Loucy (cell line): ENCODE data around the gene SMG6.

Experiments
- H2AFZ ChIP-seq: fragments of 200-600 bp; sonication (generic); 2 replicates; pipeline ENCODE4 v1.6.0; 2016; ENCODE audit warnings: antibody characterized with exemption, mild to moderate bottlenecking, low read length, moderate library complexity
- H3F3A ChIP-seq: fragments of 200-600 bp; 2 replicates; pipeline ENCODE4 v1.6.0; 2016; ENCODE audit warnings: antibody characterized with exemption, low read depth, mild to moderate bottlenecking
- H3K27me3 ChIP-seq: fragments of 200-600 bp; sonication (generic); 2 replicates; pipeline ENCODE4 v1.6.1; 2014; ENCODE audit warnings: low read length, mild to moderate bottlenecking; ENCODE audit not compliant: insufficient read depth, poor library complexity, severe bottlenecking
- H3K36me3 ChIP-seq: fragments of 200-600 bp; sonication (generic); 2 replicates; pipeline ENCODE4 v1.6.1; 2016; ENCODE audit warnings: low read length; ENCODE audit not compliant: insufficient read depth
- H3K4me1 ChIP-seq: fragments of 200-600 bp; sonication (generic); 2 replicates; pipeline ENCODE4 v1.5.1; 2014; ENCODE audit warnings: low read length, mild to moderate bottlenecking; ENCODE audit not compliant: insufficient read depth, poor library complexity, severe bottlenecking
- H3K4me2 ChIP-seq: fragments of 200-600 bp; sonication (generic); 2 replicates; pipeline ENCODE4 v1.6.0; 2014; ENCODE audit warnings: antibody characterized with exemption, low read length, low read depth, mild to moderate bottlenecking; ENCODE audit not compliant: poor library complexity, severe bottlenecking
- H3K4me3 ChIP-seq: fragments of 200-600 bp; sonication (generic); 2 replicates; pipeline ENCODE4 v1.5.1; 2014; ENCODE audit warnings: low read length, mild to moderate bottlenecking, mixed read lengths; ENCODE audit not compliant: poor library complexity, severe bottlenecking
- H3K79me2 ChIP-seq: fragments of 200-600 bp; sonication (generic); 2 replicates; pipeline ENCODE4 v1.6.1; 2014; ENCODE audit warnings: low read length; ENCODE audit not compliant: insufficient read depth
- H3K9ac ChIP-seq: fragments of 200-600 bp; sonication (generic); 2 replicates; pipeline ENCODE4 v1.6.0; 2014; ENCODE audit warnings: mild to moderate bottlenecking, low read depth, low read length, moderate library complexity; ENCODE audit not compliant: poor library complexity, severe bottlenecking
- H3K9me2 ChIP-seq: fragments of 200-600 bp; sonication (generic); replicated peaks from 2 replicates; pipeline ENCODE4 v1.6.1; 2016; ENCODE audit warnings: low read depth, low read length, mixed read lengths
- H3K9me3 ChIP-seq: fragments of 200-600 bp; sonication (generic); 2 replicates; pipeline ENCODE4 v1.6.1; 2014; ENCODE audit warnings: mild to moderate bottlenecking, antibody characterized with exemption, low read length, low read depth; ENCODE audit not compliant: insufficient read depth
- H4K20me1 ChIP-seq: fragments of 200-600 bp; sonication (generic); 2 replicates; pipeline ENCODE4 v1.6.0; 2014; ENCODE audit warnings: antibody characterized with exemption, low read length, mild to moderate bottlenecking; ENCODE audit not compliant: insufficient read depth, poor library complexity, severe bottlenecking
- EZH2phosphoT487 ChIP-seq: fragments of 200-600 bp; IDR thresholded peaks from 2 replicates; pipeline ENCODE4 v1.6.1; 2018; ENCODE audit warnings: antibody characterized with exemption, mild to moderate bottlenecking, moderate library complexity, borderline replicate concordance
- TF ChIP-seq, protein P1 (sequence below): fragments of 200-600 bp; sonication (generic); conservative IDR thresholded peaks from 2 replicates; pipeline ENCODE4 v1.5.1; 2014; ENCODE audit warnings: mild to moderate bottlenecking, antibody characterized with exemption, low read length

SMG6 gene

DNA sequence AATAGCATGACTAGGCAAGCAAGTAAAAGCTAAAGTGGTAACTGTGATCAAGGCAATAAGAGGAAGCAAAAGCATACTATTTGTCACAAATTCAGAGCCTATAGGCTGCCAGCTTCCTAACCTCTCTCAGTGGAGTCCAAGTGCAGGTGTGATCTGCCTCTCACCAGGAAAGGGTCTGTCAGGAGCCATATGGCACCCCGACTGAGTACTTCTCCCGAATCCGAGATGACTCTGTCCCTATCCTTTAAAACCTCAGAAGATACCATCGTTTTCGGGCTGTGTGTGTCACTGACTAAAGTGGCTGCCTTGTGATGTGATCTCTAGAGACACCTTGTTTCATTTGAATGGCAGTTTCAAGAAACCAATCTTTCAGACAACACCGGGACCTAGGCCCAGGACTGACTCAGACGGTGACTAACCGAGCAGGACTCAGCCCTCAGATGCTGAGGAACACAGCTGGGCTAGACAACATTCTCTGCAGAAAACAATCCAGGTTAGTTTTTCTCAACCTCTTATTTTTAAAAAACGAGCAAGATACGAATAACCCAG is 63.6 kb downstream of the SMG6 start:
- H2AFZ ChIP-seq, result no peak overlapping the region
- peaks cover 10% of the 10 kb centered on the region for H4K20me1 ChIP-seq
- H3K9ac ChIP-seq, result no peak overlapping the region
- H3K79me2 ChIP-seq, result peaks cover 70% of the 10 kb centered on the region; the same call in 1 of the 2 replicates
- no peak overlapping the region for H3K4me3 ChIP-seq
- H3K4me1 ChIP-seq, result peaks cover 5% of the 10 kb centered on the region
- H3K9me2 ChIP-seq, result no peaks in the 10 kb centered on the region
- no peak overlapping the region for H3K4me2 ChIP-seq
- no peaks in the 10 kb centered on the region for H3K27me3 ChIP-seq
- H3K9me3 ChIP-seq, result no peaks in the 10 kb centered on the region
- no peaks in the 10 kb centered on the region for H3F3A ChIP-seq
- H3K36me3 ChIP-seq, result peaks cover 84% of the 10 kb centered on the region; the same call in 1 of the 2 replicates
- TF ChIP-seq, protein P1, sequence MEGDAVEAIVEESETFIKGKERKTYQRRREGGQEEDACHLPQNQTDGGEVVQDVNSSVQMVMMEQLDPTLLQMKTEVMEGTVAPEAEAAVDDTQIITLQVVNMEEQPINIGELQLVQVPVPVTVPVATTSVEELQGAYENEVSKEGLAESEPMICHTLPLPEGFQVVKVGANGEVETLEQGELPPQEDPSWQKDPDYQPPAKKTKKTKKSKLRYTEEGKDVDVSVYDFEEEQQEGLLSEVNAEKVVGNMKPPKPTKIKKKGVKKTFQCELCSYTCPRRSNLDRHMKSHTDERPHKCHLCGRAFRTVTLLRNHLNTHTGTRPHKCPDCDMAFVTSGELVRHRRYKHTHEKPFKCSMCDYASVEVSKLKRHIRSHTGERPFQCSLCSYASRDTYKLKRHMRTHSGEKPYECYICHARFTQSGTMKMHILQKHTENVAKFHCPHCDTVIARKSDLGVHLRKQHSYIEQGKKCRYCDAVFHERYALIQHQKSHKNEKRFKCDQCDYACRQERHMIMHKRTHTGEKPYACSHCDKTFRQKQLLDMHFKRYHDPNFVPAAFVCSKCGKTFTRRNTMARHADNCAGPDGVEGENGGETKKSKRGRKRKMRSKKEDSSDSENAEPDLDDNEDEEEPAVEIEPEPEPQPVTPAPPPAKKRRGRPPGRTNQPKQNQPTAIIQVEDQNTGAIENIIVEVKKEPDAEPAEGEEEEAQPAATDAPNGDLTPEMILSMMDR, result no peak
- TF ChIP-seq EZH2phosphoT487, result no peak

DNA sequence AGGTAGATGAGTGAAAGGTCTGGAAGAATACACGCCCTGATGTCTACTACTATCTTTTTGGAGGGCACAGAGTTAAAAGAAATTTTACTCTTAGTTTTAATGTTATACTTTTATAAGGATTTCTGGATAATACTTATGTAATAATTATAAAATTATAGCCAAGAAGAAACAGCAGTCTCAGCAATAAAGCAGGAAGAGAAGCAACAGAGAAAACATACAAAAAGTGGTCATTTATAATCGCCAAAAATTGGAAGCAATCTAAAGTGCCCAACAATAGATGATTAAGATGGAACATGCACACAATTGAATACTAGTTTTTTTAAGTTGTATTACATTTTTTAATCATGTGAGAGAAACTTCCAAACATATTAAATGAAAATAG is 64.4 kb downstream of the SMG6 start:
- peaks cover 84% of the 10 kb centered on the region; the same call in 1 of the 2 replicates for H3K36me3 ChIP-seq

DNA sequence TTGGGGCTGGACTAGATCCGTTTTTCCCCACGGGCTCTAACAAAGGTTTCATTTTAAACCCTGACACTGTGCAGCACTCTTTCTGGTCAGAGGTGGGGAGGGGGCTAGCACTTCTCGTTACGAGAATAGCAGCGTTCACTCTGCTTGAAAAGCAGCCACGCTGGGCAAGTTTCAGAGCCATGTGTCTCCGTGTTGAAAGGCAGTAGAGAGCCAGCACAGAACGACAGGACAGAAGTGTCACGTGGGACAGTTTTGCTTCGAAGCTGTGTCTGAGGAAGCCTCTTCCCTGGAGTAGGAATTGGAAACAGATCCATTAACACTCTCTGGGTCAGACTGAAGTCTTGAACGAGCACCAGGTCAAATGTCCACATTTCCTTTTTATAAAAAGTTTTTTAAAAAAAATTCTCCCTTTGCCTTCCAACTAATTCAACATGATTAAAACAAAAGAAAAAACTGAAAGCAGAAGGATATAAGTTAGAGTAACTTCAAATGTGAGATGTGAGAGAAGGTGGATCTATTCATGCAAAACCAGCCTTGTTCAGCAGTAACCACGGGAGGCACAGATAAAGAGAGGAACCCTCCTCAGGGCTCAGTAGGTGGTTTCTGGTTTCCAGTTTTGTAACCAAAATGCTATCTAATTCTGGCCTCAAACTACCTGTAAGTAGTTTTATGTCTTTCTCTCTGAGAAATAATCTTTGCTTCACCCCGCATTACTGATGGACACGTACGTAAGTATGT is 65.0 kb downstream of the SMG6 start:
- Histone ChIP-seq H4K20me1 (peaks cover 10% of the 10 kb centered on the region), H3K79me2 (peaks cover 63% of the 10 kb centered on the region; the same call in 1 of the 2 replicates), H3K9me3 (no peaks in the 10 kb centered on the region), H3K36me3 (peaks cover 82% of the 10 kb centered on the region; the same call in 1 of the 2 replicates), H3K9ac (no peak overlapping the region), H2AFZ (no peak overlapping the region), H3K4me2 (no peak overlapping the region), H3F3A (no peaks in the 10 kb centered on the region), H3K9me2 (no peaks in the 10 kb centered on the region), H3K4me3 (no peak overlapping the region), H3K27me3 (no peaks in the 10 kb centered on the region), H3K4me1 (no peaks in the 10 kb centered on the region)
- TF ChIP-seq, protein P1, result no peak
- no peak for TF ChIP-seq EZH2phosphoT487

More for the DNA sequence above, 64.4 kb downstream of the SMG6 start:
- Histone ChIP-seq H4K20me1 (peaks cover 10% of the 10 kb centered on the region), H3K4me2 (no peak overlapping the region), H3F3A (no peaks in the 10 kb centered on the region), H3K79me2 (peaks cover 63% of the 10 kb centered on the region; the same call in 1 of the 2 replicates), H2AFZ (no peak overlapping the region), H3K9ac (no peak overlapping the region), H3K9me3 (no peaks in the 10 kb centered on the region), H3K4me1 (no peaks in the 10 kb centered on the region), H3K4me3 (no peak overlapping the region), H3K27me3 (no peaks in the 10 kb centered on the region), H3K9me2 (no peaks in the 10 kb centered on the region)
- TF ChIP-seq EZH2phosphoT487, result no peak
- TF ChIP-seq, protein P1, result no peak
